ENCODE results near the gene IRF2.

The IRF2 gene

GRCh38 chr4:184432127-184432922 lies 42.0 kb downstream of the IRF2 start:
- no peak for DNase-seq (ENCODE audit: low read depth in 3 of 3)

GRCh38 chr4:184430163-184430562 lies 44.2 kb downstream of the IRF2 start:
- no peak for DNase-seq (ENCODE audit: low read depth in 3 of 3)

- DNase-seq (ENCODE audit: low read depth in 3 of 3), result no peak
Measured at GRCh38 chr4:184428787-184429186, 45.6 kb downstream of the IRF2 start.

- no peak for DNase-seq (ENCODE audit: low read depth in 3 of 3)
Measured at GRCh38 chr4:184427687-184428086, 46.7 kb downstream of the IRF2 start.

- no peak for DNase-seq (ENCODE audit: low read depth in 3 of 3)
Measured at GRCh38 chr4:184427093-184427492, 47.3 kb downstream of the IRF2 start.

- DNase-seq (ENCODE audit: low read depth in 3 of 3), result no peak
Measured at GRCh38 chr4:184424993-184425758, 49.2 kb downstream of the IRF2 start.

- no peak for DNase-seq (ENCODE audit: low read depth in 3 of 3)
Measured at GRCh38 chr4:184424279-184424678, 50.1 kb downstream of the IRF2 start.

GRCh38 chr4:184423003-184423686 lies 51.2 kb downstream of the IRF2 start:
- DNase-seq (ENCODE audit: low read depth in 3 of 3), result no peak

- DNase-seq (ENCODE audit: low read depth in 3 of 3), result no peak
Measured at GRCh38 chr4:184422378-184422777, 52.0 kb downstream of the IRF2 start.

GRCh38 chr4:184421533-184422155 lies 52.7 kb downstream of the IRF2 start:
- no peak for DNase-seq (ENCODE audit: low read depth in 3 of 3)

GRCh38 chr4:184420881-184421416 lies 53.4 kb downstream of the IRF2 start:
- no peak for DNase-seq (ENCODE audit: low read depth in 3 of 3)

GRCh38 chr4:184420402-184420801 lies 53.9 kb downstream of the IRF2 start:
- no peak for DNase-seq (ENCODE audit: low read depth in 3 of 3)

GRCh38 chr4:184419976-184420375 lies 54.4 kb downstream of the IRF2 start:
- DNase-seq (ENCODE audit: low read depth in 3 of 3), result no peak

- no peak for DNase-seq (ENCODE audit: low read depth in 3 of 3)
Measured at GRCh38 chr4:184417802-184418511, 56.4 kb downstream of the IRF2 start.

GRCh38 chr4:184416913-184417734 lies 57.2 kb downstream of the IRF2 start:
- DNase-seq (ENCODE audit: low read depth in 3 of 3), result no peak

GRCh38 chr4:184415071-184415470 lies 59.3 kb downstream of the IRF2 start:
- no peak for DNase-seq (ENCODE audit: low read depth in 3 of 3)

GRCh38 chr4:184413261-184414046 lies 60.9 kb downstream of the IRF2 start:
- no peak for DNase-seq (ENCODE audit: low read depth in 3 of 3)

- no peak for DNase-seq (ENCODE audit: low read depth in 3 of 3)
Measured at GRCh38 chr4:184410748-184411147, 63.6 kb downstream of the IRF2 start.

GRCh38 chr4:184409911-184410692 lies 64.2 kb downstream of the IRF2 start:
- DNase-seq (ENCODE audit: low read depth in 3 of 3), result peak in 1 of 3 experiments; percentile 21
